Hematopoietic multipotent progenitor cell (in vitro differentiated cells): Measurements from ENCODE around the gene RELL1. TPM values are rescaled to one million over a fixed set of nuclear protein-coding genes. Genes with fewer than 3 reads are reported as not detected.
"Not testable (repeated sequence)": the region's sequence is repeated elsewhere in the genome, so short reads cannot be mapped to it uniquely, and the experiment has no call there.

Source experiments
- DNase-seq, 3 donors: peaks; one replicate each; pipeline ENCODE4 v3.0.0-alpha.2; 2011 to 2015; ENCODE audit warnings: low read depth in 2 of 3, low spot score in 2 of 3
- total RNA-seq: library from RNA; depleted of rRNA; stranded (reverse); fragments of >200 nt; gene quantifications from one replicate; pipeline ENCODE4 v1.2.3, GENCODE V29; 2012

RELL1 gene
- total RNA-seq, 1 donor = 63.0 TPM

- no peak for DNase-seq
These were observed 7.4 kb upstream of the RELL1 start for GRCh38 chr4:37693450-37694190.

GRCh38 chr4:37693030-37693429 lies 6.9 kb upstream of the RELL1 start:
- no peak for DNase-seq

- DNase-seq = no peak
These were observed 4.8 kb upstream of the RELL1 start for GRCh38 chr4:37690976-37691375.

GRCh38 chr4:37689353-37690095 lies 3.3 kb upstream of the RELL1 start:
- DNase-seq = no peak

GRCh38 chr4:37687681-37688080 lies 1.5 kb upstream of the RELL1 start:
- no peak for DNase-seq

GRCh38 chr4:37687194-37687562 lies 1.0 kb upstream of the RELL1 start:
- peak in 2 of 3 donors; percentile 44 to 62 for DNase-seq

GRCh38 chr4:37685823-37686372 lies 278 bp downstream of the RELL1 start:
- peak in 1 of 3 donors; percentile 44 for DNase-seq

- DNase-seq = peak; percentile 46 to 90 (median 78)
These were observed 884 bp downstream of the RELL1 start for GRCh38 chr4:37685161-37685822.

GRCh38 chr4:37684154-37684553 lies 2.0 kb downstream of the RELL1 start:
- DNase-seq = no peak

- DNase-seq = no peak
These were observed 3.3 kb downstream of the RELL1 start for GRCh38 chr4:37682701-37683401.

- no peak for DNase-seq
These were observed 6.1 kb downstream of the RELL1 start for GRCh38 chr4:37680089-37680488.

GRCh38 chr4:37679301-37679700 lies 6.9 kb downstream of the RELL1 start:
- no peak for DNase-seq

GRCh38 chr4:37678624-37679023 lies 7.6 kb downstream of the RELL1 start:
- DNase-seq = no peak

- peak in 2 of 3 donors; percentile 16 to 49 for DNase-seq
These were observed 10.4 kb downstream of the RELL1 start for GRCh38 chr4:37675587-37676290.

- DNase-seq = no peak
These were observed 11.7 kb downstream of the RELL1 start for GRCh38 chr4:37674439-37674838.

GRCh38 chr4:37673538-37674192 lies 12.5 kb downstream of the RELL1 start:
- DNase-seq = no peak

GRCh38 chr4:37671072-37671471 lies 15.1 kb downstream of the RELL1 start:
- no peak for DNase-seq

- DNase-seq = no peak
These were observed 15.9 kb downstream of the RELL1 start for GRCh38 chr4:37670249-37670648.

- DNase-seq = not testable (repeated sequence)
These were observed 17.1 kb downstream of the RELL1 start for GRCh38 chr4:37669124-37669523.
